Measurements from ENCODE around the gene PCCA. TPM values are rescaled to one million over a fixed set of nuclear protein-coding genes. Genes with fewer than 3 reads are reported as not detected.

The PCCA gene
- polyA plus RNA-seq, 1 of the 3 experiments (the other 2 are of a cell fraction) = 7.3 TPM

DNA sequence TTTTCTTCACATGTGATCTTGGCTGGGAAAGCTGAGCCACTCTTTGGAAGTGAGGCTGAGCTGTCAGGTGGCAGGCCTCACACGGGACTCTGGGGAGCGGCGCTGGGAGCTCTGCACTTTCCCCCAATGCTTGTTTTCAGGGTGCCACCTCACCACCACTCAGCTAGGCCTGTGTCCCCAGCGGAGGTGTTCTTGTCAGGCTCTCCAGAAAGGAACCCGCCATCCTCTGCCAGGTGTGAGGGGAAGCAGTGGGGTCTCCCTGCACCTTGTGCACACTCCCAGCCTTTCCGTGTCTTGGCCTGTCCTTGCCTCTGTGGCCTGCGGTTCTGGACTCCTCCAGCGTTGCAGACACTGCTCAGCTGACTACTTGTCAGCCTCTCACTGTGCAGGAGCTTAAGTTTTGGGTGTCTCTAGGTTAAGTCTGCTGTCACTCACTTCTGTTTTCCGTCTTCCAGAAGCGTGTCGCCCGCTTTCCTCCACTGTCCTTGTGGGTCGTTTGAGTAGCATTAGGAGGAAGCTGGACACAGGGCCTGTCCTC is 447.8 kb downstream of the PCCA start:
- Histone ChIP-seq H3K4me2 (no peak overlapping the region), H3K79me2 (ENCODE audit: insufficient read depth) (no peaks in the 10 kb centered on the region), H3K27me3 (ENCODE audit: insufficient read depth) (no peaks in the 10 kb centered on the region), H3K4me1 (ENCODE audit: control insufficient read depth in 1 of 2, insufficient read depth in 2 of 2, low read depth in 1 of 2, low read length in 1 of 2) (no peaks in the 10 kb centered on the region; a peak in 1 of 4 replicates), H4K20me1 (ENCODE audit: insufficient read depth) (no peaks in the 10 kb centered on the region), H3K9me2 (no peaks in the 10 kb centered on the region), H2AFZ (ENCODE audit: low read depth) (no peak overlapping the region), H3K9ac (no peak overlapping the region), H3F3A (replicated peaks; ENCODE audit: insufficient read depth) (no peaks in the 10 kb centered on the region), H3K27ac (ENCODE audit: low read depth in 2 of 2, low read length in 1 of 2) (no peak overlapping the region), H3K9me3 (no peaks in the 10 kb centered on the region), H3K4me3 (ENCODE audit: low read depth in 2 of 2, low read length in 1 of 2) (no peak overlapping the region), H3K36me3 (replicated peaks in 1 of 2; ENCODE audit: control insufficient read depth in 1 of 2, insufficient read depth in 2 of 2, low read length in 1 of 2) (peaks cover 0 to 4% of the 10 kb centered on the region in 2 experiments)
- ChIA-PET CTCF (interaction anchor here (1.4 kb wide), 1 partner anchor 22 kb away, joined by 5 read pairs; no protein-coding TSS in a partner anchor), POLR2A (no interaction called here)
- TF ChIP-seq, protein P1, sequence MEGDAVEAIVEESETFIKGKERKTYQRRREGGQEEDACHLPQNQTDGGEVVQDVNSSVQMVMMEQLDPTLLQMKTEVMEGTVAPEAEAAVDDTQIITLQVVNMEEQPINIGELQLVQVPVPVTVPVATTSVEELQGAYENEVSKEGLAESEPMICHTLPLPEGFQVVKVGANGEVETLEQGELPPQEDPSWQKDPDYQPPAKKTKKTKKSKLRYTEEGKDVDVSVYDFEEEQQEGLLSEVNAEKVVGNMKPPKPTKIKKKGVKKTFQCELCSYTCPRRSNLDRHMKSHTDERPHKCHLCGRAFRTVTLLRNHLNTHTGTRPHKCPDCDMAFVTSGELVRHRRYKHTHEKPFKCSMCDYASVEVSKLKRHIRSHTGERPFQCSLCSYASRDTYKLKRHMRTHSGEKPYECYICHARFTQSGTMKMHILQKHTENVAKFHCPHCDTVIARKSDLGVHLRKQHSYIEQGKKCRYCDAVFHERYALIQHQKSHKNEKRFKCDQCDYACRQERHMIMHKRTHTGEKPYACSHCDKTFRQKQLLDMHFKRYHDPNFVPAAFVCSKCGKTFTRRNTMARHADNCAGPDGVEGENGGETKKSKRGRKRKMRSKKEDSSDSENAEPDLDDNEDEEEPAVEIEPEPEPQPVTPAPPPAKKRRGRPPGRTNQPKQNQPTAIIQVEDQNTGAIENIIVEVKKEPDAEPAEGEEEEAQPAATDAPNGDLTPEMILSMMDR (IDR thresholded peaks at IDR 0.05) = no peak
- TF ChIP-seq, protein P2, sequence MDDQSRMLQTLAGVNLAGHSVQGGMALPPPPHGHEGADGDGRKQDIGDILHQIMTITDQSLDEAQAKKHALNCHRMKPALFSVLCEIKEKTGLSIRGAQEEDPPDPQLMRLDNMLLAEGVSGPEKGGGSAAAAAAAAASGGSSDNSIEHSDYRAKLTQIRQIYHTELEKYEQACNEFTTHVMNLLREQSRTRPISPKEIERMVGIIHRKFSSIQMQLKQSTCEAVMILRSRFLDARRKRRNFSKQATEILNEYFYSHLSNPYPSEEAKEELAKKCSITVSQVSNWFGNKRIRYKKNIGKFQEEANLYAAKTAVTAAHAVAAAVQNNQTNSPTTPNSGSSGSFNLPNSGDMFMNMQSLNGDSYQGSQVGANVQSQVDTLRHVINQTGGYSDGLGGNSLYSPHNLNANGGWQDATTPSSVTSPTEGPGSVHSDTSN (IDR thresholded peaks at IDR 0.05) = no peak
- TF ChIP-seq GATA2 (CRISPR knock-in tag; IDR thresholded peaks at IDR 0.05) (no peak), EP300 (IDR thresholded peaks at IDR 0.05; ENCODE audit: borderline replicate concordance in 1 of 2, low read depth in 1 of 2, low read length in 1 of 2) (no peak), EZH2phosphoT487 (IDR thresholded peaks at IDR 0.05; ENCODE audit: borderline replicate concordance, low read depth) (no peak), YY1 (IDR thresholded peaks at IDR 0.05; ENCODE audit: low read depth) (no peak), FOXM1 (IDR thresholded peaks at IDR 0.05; ENCODE audit: low read depth) (no peak), RAD21 (IDR thresholded peaks at IDR 0.05; ENCODE audit: low read length) (no peak), TEAD4 (IDR thresholded peaks at IDR 0.05; ENCODE audit: borderline replicate concordance, insufficient read depth) (no peak), MEF2A (IDR thresholded peaks at IDR 0.05; ENCODE audit: borderline replicate concordance, low read depth) (no peak)
- TF ChIP-seq, protein P3, sequence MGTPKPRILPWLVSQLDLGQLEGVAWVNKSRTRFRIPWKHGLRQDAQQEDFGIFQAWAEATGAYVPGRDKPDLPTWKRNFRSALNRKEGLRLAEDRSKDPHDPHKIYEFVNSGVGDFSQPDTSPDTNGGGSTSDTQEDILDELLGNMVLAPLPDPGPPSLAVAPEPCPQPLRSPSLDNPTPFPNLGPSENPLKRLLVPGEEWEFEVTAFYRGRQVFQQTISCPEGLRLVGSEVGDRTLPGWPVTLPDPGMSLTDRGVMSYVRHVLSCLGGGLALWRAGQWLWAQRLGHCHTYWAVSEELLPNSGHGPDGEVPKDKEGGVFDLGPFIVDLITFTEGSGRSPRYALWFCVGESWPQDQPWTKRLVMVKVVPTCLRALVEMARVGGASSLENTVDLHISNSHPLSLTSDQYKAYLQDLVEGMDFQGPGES (IDR thresholded peaks at IDR 0.05; ENCODE audit: low read depth, low read length) = no peak
- no peak for DNase-seq
- 88% methylated on average over 13 of the region's 13 CpGs for WGBS (ENCODE audit: low lambda C conversion rate)

DNA sequence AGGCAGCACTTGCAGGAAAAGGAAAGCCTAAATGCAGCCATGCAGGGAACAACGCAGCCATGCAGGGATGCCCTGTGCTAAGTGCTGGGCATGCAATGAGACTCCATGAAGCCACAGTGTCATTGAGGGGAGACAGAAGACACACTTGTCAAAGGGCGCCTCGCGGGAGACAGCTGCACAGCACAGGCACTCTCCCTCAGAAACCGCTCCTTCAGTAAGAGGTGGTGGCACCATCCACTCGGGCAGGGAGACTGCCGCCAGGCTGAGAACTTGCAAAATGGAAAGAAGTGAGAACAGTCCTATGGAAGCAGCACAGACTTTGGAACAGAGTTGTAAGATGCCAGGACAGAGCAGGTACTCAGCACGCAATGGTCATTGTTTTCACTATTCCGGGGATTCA is 448.6 kb downstream of the PCCA start:
- Histone ChIP-seq H2AFZ (ENCODE audit: low read depth) (no peak overlapping the region), H3K36me3 (replicated peaks in 1 of 2; ENCODE audit: control insufficient read depth in 1 of 2, insufficient read depth in 2 of 2, low read length in 1 of 2) (peaks cover 0 to 4% of the 10 kb centered on the region in 2 experiments), H3K79me2 (ENCODE audit: insufficient read depth) (no peaks in the 10 kb centered on the region), H3F3A (replicated peaks; ENCODE audit: insufficient read depth) (no peaks in the 10 kb centered on the region), H4K20me1 (ENCODE audit: insufficient read depth) (no peaks in the 10 kb centered on the region), H3K4me2 (no peak overlapping the region), H3K9ac (no peak overlapping the region), H3K9me3 (no peaks in the 10 kb centered on the region), H3K4me3 (ENCODE audit: low read depth in 2 of 2, low read length in 1 of 2) (no peak overlapping the region), H3K4me1 (ENCODE audit: control insufficient read depth in 1 of 2, insufficient read depth in 2 of 2, low read depth in 1 of 2, low read length in 1 of 2) (no peaks in the 10 kb centered on the region; a peak in 2 of 4 replicates), H3K27ac (ENCODE audit: low read depth in 2 of 2, low read length in 1 of 2) (no peak overlapping the region), H3K9me2 (no peaks in the 10 kb centered on the region), H3K27me3 (ENCODE audit: insufficient read depth) (no peaks in the 10 kb centered on the region)
- CTCF ChIA-PET = interaction anchor here (1.4 kb wide), 1 partner anchor 23 kb away, joined by 5 read pairs; no protein-coding TSS in a partner anchor
- POLR2A ChIA-PET = no interaction called here
- 97% methylated on average over 9 of the region's 9 CpGs for WGBS (ENCODE audit: low lambda C conversion rate)
- DNase-seq = no peak
- TF ChIP-seq FOXM1 (IDR thresholded peaks at IDR 0.05; ENCODE audit: low read depth) (no peak), MEF2A (IDR thresholded peaks at IDR 0.05; ENCODE audit: borderline replicate concordance, low read depth) (no peak), FOXJ3 (CRISPR knock-in tag; IDR thresholded peaks at IDR 0.05) (no peak), EP300 (IDR thresholded peaks at IDR 0.05; ENCODE audit: borderline replicate concordance in 1 of 2, low read depth in 1 of 2, low read length in 1 of 2) (no peak), NFIC (IDR thresholded peaks at IDR 0.05; ENCODE audit: borderline replicate concordance) (no peak), EZH2phosphoT487 (IDR thresholded peaks at IDR 0.05; ENCODE audit: borderline replicate concordance, low read depth) (no peak), POLR2AphosphoS5 (IDR thresholded peaks at IDR 0.05; ENCODE audit: low read depth, low read length) (no peak), TEAD4 (IDR thresholded peaks at IDR 0.05; ENCODE audit: borderline replicate concordance, insufficient read depth) (no peak), MXI1 (IDR thresholded peaks at IDR 0.05; ENCODE audit: low read depth, low read length) (no peak), RCOR1 (IDR thresholded peaks at IDR 0.05; ENCODE audit: low read length) (no peak), YY1 (IDR thresholded peaks at IDR 0.05; ENCODE audit: low read depth) (no peak)
- TF ChIP-seq, protein P4, sequence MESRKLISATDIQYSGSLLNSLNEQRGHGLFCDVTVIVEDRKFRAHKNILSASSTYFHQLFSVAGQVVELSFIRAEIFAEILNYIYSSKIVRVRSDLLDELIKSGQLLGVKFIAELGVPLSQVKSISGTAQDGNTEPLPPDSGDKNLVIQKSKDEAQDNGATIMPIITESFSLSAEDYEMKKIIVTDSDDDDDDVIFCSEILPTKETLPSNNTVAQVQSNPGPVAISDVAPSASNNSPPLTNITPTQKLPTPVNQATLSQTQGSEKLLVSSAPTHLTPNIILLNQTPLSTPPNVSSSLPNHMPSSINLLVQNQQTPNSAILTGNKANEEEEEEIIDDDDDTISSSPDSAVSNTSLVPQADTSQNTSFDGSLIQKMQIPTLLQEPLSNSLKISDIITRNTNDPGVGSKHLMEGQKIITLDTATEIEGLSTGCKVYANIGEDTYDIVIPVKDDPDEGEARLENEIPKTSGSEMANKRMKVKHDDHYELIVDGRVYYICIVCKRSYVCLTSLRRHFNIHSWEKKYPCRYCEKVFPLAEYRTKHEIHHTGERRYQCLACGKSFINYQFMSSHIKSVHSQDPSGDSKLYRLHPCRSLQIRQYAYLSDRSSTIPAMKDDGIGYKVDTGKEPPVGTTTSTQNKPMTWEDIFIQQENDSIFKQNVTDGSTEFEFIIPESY (IDR thresholded peaks at IDR 0.05; ENCODE audit: borderline replicate concordance, low read depth) = no peak
- TF ChIP-seq, protein P5, sequence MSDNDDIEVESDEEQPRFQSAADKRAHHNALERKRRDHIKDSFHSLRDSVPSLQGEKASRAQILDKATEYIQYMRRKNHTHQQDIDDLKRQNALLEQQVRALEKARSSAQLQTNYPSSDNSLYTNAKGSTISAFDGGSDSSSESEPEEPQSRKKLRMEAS (IDR thresholded peaks at IDR 0.05; ENCODE audit: low read depth) = no peak
- TF ChIP-seq, protein P2 (IDR thresholded peaks at IDR 0.05) = no peak
